Inferior parietal cortex (tissue), 1 donor: ENCODE measurements around the gene ATP1A1.

ENCODE experiments used
- DNase-seq: peaks from one replicate; pipeline ENCODE4 v3.0.0-alpha.2; 2016; ENCODE audit errors: extremely low spot score

Gene ATP1A1

DNA sequence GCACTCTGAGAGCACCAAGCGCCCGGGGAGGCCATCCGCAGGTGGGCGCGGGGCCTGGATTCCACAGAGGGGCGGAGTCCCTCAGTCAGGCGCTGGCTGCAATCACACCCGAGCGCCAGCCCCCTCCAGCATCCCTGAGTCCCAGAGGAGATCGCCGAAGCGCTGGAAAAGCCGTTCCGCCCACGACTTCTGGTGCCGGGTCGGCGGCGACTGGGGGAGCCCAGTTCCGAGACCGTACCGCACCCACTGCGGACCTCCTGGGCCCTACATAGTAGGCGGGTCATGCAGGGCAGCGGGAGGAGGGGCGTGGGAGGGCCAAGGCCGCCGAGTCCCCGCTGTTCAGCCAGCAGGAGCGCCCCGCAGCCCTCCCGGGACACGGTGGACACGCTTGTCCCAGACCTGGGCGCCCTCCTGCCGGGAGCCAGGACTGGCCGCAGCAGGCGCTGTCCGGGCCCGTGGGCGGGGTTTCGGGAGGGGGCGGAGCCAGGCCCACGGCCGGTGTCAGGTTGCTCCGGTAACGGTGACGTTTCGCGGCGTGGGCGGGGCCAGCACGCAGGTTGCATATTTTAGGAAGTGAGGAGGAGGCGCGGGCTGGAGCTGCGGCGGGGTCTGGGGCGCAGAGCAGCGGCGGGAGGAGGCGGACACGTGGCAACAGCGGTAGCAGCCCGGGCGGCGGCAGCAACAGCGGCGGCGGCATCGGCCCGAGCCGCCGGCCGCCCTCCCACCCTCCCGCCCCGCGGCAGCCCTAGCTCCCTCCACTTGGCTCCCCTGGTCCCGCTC lies at the start of gene ATP1A1:
Gene ATP1A1 (plus strand): TSS at position 594 of the 780 bp plus-strand sequence. CDS start 268 bp downstream, outside the sequence.
- peak; percentile 90 for DNase-seq

DNA sequence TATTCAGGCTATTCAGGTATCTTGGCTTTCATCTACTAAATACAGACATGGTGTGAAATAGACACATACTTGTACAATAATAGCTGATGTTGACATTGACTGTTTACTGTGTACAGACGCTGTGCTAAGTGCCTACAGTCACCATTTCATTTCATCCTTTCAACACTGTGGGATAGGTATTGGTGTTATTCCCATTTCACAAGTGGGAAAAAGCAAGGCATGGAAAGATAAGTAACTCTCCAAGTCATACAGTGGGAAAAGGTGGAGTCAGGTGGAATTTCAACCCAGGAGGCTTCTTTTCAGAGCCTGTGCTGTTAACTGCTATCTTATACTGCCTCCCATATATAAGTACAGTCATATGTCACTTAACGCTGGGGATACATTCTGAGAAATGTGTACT lies 49.6 kb upstream of the ATP1A1 start:
- DNase-seq, result no peak

DNA sequence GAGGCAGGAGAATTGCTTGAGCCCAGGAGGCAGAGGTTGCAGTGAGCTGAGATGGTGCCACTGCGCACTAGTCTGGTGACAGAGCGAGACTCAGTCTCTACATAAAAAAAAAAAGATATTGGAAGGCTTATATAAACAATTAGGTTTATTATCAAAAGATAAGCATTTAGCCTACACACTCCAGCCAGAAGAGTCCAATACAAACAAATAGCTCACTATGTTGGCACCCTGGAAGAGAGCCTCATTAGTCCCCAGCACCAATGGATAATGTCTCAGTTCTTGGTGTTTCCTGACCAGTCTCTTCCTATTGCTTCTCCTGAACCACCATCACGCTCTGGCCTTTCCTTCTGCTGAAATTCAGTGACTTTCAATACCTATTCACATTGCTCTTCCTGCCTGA lies 48.6 kb upstream of the ATP1A1 start:
- DNase-seq, result no peak

DNA sequence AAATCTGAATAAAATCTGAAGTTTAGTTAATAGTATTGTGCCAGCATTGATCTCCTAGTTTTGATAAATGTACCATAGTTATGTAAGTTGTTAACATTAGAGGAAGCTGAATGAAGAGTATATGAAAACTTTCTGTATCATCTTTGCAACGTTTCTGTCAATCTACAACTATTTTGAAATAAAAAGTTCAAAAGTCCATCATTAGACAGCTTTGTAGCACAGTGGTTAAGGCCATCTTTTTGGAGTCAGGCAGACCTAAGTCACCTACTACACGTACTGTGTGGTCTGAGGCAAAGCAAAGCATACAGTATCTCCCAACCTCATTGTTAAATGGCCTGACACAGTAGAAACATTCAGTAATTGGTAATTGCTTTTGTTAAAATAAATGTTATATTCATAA lies 47.9 kb upstream of the ATP1A1 start:
- DNase-seq, result no peak

DNA sequence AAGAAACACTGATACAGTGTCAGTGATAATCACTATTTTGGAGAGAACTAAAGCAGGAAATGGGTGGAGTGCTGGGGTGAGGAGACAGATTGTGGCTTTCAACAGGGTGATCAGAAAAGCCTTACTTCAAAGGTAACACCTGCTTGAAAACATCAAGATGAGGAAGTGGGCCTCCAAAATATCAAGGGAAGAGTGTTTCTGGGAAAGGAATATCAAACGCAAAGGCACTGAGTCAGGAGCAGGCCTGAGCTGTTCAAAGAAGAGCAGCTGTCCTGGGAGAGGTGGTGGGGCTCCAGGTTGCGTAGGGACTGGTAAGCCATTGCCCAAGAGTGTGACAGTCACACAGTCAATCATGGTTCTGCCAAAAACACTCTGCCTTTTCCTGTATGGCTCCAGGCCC lies 47.1 kb upstream of the ATP1A1 start:
- no peak for DNase-seq

DNA sequence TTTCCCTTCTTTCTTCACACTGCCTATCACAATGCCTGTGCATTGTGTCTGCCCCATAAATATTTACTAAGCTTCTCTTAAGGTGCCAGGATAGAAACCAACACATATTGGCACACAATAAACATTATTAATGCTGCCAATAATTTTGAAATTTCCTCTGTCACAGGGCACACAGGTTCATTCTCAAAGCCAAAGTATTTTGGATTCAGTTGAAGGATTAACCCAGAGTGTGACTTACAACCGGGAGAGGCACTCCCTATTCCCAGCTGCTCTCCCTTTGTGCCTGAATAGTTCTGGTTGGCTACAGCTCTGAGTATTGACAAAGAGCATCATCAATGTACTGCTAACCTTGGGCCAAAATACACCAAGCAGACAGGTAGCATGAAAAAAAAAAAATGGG lies 46.6 kb upstream of the ATP1A1 start:
- no peak for DNase-seq

DNA sequence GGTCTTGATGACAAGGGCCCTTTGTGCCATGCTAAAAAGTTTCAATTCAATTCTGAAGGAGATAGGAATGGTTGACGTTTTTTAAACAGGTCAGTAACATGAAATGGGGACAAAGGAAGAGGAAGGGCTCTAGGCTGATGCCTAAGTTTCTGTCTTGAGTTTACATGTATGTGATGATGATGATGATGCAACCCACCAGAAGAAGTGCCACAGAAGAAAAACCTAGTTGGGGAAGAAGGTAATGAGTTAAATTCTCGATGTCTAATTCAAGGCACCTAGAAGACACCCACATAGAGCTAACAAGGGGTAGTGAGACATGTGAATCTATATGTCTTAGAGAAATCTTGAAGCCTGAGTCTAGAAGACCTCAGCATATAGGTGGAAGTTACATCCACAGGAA lies 44.4 kb upstream of the ATP1A1 start:
- no peak for DNase-seq

DNA sequence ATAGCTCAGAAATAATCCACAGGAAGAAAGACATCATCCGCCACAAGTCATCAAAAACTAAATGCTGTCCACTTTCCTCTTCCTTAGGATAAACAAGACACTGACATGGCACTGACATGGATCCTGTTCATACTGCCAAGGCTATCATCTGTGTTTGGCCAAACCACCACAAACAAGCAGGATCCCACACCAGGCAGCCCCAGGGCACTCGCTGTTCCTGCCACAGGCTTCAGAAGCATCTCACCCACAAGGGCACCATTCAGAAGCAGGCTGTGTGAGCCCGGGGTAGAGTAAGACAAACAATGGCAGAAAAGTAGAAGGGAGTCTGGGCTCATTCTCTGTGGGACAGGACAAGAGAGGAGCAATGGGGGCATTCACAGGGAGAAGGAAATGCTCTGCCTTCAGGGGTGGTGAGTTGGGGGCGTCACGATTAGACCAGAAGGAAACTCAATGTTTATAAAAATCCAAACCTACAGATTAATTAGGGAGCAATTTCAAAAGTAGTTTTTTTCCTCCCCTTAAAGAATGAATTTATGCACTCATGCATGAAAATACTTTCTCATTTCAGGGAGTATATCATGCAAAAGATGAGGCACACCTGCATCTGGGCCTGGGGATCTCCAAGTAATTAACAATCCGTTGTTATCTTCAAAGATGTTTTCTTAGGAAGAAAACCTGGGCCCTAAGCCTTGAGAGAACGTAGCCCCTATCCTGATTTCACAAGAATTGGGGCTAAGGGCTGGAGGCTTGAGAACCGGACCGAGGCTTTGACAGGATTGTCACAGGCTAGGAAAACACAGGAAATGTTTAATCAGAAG lies 43.3 kb upstream of the ATP1A1 start:
- no peak for DNase-seq

DNA sequence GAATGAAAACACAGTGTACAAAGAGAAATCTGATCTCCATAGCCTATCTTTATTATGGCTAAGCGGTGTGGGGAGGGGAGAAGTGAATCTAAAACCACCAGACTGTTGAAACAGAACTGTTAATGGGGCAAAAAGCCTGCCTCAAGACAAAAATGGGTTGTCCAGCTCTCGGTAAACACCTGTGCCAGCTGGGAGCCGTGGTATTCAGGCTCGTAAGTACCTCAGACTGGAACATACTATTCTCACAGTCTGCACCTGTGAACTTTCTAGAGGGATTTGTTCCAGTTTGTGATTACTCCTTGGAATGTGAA lies 42.7 kb upstream of the ATP1A1 start:
- DNase-seq, result no peak

DNA sequence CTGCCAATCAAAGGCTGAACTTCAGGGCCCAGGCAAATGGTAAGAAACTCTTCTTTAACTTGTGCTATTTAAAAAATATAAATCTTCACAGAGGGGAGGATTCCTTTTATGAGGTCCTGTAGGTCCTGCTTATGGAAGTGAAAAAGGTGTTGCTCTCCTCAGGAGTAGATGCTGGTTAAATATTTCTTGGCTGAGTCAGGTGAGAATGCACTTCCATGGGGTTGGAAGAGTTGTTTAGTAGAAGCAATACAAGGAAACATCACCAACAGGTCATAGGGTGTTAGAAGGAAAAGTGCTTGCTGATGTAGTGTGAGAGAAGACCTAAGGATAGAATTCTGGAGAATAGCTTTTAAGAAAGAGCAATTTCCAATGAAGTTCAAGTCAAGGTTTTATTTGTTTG lies 42.2 kb upstream of the ATP1A1 start:
- no peak for DNase-seq

DNA sequence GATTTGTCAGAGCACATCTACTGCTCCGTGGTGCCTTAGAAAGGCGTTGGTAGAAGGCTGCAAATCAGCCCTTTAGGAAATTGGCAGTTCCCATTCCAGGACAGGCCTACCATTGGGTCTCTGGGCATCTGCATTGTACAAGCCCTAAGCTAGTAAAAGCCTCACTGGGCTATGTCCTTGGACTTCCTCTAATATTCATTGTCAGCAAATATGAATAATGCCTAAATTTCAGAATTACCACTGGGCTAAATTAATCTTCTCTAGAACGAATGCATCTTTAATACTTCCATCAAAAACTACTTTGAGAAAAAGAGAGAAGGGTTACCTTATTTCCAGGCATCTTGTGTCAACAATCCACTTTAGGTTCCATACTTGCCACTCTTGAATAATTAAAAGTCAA lies 41.5 kb upstream of the ATP1A1 start:
- no peak for DNase-seq

DNA sequence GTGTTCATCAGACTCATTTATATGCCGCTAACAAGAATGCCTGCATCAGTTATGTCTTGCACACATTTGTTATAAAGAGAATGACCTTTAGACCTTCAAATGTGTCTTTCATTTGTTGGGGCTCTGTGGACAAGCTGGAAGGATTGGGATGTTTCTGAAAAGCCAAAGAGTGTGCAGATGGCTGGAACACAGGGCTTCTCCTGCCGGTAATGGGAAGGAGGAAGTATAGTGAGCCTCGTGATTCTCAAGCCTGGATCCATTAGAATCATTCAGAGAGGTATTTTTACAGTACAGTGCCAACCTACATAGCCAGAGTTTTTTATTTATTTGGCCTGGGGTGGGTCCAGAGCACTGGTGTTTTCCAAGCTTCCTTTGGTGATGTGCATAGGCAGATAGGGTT lies 40.6 kb upstream of the ATP1A1 start:
- DNase-seq, result no peak

DNA sequence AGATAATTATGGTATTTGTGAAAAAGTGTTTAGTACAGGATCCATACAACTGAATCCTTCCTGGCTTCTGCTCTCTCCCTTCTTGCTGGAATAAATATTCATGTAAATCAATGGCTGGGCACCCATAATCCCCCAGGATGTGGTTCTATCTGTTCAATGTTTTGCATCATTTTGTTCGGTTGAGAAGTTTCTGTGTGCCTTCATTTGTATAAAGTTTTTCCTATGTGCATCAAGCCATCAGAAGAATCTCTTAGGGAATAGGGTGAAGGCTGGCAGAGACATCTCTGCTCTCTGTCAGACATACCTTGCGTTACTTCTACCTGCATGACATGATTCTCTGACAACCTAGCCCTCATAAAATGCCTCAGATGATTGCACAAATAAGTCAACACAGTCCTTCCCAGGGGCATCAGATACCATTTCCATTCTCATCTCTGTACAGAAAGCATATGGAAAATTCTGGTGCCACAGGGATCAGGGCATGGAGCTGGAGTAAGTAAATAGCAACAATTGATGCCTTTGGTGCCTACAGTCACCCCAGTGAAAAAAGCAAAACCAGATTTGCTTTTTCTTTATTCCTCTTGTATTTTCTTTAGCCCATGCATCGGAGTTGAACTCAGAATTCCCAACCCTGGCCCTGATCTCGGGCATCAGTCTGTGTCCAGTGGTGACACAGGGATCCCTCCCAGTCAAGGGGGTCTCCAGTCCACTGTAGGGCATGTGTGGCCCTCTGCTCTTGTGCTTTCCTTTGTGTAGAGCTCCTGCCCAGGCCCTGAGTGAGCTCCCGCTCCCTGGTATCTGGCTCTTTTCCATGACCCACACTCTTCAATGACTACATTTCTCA lies 39.7 kb upstream of the ATP1A1 start:
- DNase-seq, result no peak

DNA sequence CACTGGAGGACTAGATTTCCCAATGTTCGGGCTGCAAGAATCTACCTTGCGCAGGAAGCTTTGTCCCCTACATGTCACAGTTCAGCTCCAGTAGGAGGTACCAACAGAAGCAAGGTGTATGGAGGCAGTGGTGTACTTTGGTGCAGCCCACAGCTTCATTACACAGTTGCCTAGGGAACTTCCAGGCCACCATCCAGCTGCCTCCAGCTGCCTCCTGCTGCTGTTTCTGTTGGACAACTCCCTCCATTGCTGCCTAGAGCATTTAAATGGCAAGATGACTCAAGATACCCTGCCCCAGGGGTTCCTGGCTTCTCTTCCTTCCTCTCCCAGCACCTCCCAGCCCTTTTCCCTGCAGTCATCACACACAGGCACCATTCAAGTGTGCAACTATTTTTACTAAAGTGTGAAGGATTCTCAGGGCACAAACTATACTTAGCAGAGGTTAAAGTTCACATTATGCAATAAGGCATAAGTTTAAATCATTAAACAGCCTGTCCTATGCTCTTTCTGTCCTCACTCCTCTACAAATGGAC lies 39.0 kb upstream of the ATP1A1 start:
- no peak for DNase-seq

DNA sequence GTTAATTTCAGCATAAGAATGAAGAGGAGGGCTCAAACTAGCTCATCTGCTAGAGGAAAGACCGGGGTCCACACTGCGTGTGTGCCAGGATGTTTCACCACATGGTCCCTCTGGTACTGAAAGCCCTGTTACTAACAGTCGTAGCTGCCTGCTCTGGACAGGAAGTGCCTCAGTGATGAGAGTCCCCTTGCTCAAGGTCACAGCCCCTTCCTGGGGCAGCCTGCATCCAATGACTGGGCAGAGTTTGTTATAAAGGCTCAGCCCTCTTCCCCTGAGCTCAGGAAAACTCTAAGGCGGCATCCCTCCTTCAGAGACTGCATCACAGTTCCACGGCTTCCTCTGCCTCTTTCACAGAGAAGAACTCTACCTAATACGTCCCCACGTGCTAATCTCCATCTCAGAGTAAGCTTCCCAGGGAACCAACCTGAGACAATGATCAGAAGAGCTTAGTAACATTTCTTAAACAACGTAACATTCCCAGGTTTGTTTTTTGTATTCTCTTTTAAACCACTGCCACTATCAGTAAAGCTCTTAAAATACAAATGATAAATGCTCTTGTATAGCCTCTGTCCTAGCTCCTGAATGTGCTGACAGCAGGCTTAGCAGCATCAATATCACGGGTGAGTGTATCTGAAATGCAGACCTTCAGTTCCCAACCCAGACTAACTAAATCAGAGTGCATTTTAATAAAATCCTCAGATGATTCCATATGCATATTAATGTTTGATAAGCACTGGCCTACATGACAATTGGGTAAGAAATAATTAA lies 38.0 kb upstream of the ATP1A1 start:
- no peak for DNase-seq

DNA sequence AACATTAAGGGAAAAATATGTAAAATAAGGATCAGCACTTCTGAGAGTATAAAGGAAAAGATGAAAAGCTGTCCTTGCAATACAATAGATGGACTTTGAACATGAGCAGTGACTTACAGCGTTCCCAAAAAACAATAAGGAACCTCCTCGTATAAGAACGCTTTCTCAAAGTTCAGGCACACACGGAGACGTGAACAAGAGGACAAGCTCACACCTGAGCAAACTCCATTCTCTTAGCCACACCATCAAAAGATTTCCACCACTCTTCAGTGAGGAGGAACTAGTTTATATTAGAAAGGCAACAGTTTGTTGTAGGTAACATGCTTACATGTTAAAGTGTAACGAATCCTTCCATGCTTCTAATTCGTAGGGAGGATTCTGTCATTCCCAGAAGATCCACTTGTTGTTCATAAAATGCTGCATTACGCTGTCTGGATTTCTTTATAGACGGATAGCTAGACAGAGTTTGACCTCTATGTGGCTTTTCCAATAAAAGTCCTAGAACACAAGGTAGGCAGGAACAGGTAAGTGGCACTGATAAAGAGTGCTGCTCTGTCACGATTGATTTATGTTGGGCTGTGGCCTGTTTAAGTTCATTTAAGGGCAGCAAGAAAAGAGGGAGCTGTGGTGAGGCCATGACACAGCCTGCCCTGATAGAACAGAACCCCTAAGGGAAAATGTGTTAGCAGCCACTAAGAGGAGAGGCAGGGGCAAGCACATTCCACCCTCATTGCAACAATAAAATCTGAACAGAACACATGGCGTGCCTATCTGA lies 37.0 kb upstream of the ATP1A1 start:
- DNase-seq, result no peak

DNA sequence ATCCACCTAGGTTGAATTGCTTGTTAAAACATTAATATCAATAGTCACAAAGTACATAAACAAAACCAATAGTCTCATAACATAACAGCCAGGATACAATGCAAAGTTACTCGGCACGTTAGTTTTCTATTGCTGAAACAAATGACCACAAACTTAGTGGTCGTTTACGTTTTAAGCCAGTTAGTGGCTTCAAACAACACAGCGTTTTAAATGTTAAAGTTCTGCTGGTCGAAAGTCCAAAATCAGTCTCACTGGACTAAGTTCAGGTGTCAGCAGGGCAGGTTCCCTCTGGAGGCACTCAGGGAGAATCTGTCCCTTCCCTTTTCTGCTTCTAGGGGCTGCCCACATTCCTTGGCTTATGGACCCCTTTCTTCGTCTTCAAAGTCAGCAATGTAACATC lies 35.6 kb upstream of the ATP1A1 start:
- no peak for DNase-seq

DNA sequence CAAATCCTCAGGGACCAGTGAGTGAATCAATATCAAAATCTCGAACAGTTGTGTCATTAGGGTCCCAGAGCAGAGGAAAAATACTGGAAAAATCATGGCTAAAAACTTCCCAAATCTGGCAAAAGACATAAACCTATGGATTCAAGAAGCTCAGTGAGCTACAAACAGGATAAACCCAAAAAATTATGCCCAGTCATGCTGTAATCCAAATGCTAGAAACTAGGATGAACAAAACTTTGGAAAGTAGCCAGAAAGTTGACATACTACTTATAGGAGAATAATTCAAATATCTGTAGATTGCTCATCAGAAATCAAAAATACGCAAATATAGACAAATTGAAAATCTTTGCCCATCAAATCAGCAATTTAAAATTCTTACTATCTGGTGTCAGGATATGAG lies 34.6 kb upstream of the ATP1A1 start:
- DNase-seq, result no peak

DNA sequence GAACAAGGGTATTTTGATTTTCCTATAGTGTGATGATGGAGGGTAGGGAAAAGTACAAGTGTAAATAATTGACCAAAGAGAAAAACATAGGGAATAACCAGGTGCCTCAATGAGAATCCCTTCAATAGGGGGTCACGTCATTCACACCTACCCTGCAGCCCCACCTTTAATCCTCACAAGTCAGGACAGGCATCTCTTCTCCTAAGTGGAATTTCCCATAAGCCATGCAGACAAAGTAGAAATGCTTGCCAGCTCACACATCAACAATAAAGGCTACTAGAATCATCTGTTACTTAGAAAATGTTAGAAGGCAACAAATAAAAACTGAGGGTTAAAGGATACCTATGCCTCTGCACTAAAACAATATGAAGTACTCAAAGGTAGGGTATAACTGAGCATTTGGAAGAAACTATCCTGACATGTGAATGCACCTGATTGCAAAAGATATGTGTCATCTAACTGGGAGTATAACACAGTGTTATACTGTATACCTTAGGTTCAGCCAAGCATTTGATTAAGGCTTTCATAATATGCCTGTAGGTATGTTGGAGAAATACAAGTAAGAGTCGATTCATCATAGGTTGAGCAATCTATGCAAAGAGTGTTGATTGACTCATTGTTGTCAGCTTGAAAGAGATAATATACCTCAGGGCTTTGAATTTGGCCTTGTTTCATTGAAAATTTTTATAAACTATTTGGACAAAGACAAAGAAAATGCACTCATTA lies 32.4 kb upstream of the ATP1A1 start:
- no peak for DNase-seq

DNA sequence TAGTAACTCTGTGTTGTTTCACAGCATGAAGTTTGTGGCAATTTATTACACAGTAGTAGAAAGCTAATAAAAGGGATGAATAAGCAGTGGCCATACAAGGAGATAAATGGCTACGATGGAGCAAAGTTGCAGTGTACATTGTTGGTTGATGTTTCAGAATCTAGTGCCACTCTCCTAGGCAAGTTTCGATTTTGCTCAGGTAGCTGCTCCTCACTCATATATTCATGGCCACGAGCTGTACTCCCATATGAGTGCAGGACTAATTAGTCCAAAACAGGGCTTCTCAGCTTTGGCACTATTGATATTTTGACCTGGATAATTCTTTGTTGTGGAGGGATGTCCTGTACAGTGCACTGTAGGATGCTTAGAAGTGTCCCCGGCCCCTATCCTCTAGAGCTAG lies 30.0 kb upstream of the ATP1A1 start:
- no peak for DNase-seq
